HG03432 (cell line): ENCODE data around the gene TM9SF4.

Experiments used
- ATAC-seq: cut with Tn5 transposase; IDR thresholded peaks from one replicate; pipeline ENCODE4 v1.9.1; 2021; ENCODE audit warnings: mild to moderate bottlenecking, moderate library complexity; ENCODE audit not compliant: unreplicated experiment

Gene TM9SF4

GRCh38 chr20:32109392-32110172 lies at the start of gene TM9SF4:
Gene TM9SF4, plus strand, starts transcription at chr20:32109714. Its CDS starts 27 bp downstream, at chr20:32109741.
- ATAC-seq, result peak; percentile 82

DNA sequence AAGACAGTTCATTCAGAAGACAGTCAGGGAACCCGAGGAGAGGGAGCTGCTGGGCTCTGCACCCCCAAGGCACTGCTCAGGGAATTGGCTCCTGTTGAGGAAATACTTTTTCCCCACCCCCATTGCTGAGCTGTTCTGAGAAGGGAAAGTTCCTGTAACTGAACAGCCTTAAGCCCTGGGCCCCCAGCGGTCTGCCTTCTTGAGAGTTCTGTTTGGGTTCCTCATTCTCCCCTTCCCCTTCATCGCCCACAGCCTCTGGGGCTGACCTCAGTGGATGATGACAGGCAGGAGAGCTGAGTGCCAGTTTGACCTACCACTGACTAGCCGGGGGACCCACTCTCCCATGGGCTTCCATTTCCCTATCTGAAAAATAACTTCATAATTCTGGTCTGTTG lies 46.7 kb upstream of the TM9SF4 start:
- peak; percentile 56 for ATAC-seq

- ATAC-seq, result no peak
Measured at GRCh38 chr20:32063695-32064094, 45.8 kb upstream of the TM9SF4 start.

DNA sequence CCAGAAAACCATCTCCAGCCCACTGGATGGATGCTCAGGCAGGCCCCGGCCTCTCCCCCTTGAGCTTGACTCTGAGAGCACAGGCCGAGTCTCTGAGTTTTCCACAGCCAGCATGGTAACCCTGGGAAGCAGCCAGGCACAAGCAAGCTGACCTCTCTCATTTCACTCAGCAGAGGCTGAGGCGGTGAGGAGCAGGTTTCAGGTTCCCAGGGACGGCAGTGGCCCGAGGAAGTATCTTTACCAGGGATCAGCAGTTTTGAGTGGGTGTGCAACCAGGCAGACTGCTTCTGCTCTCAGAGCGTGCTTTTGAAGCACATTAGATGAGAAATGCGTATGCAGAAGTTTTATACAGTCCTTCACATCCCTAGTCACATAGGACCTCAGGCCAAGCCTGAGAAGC lies 44.8 kb upstream of the TM9SF4 start:
- ATAC-seq, result peak; percentile 64

GRCh38 chr20:32067234-32067821 lies 42.2 kb upstream of the TM9SF4 start:
- no peak for ATAC-seq

DNA sequence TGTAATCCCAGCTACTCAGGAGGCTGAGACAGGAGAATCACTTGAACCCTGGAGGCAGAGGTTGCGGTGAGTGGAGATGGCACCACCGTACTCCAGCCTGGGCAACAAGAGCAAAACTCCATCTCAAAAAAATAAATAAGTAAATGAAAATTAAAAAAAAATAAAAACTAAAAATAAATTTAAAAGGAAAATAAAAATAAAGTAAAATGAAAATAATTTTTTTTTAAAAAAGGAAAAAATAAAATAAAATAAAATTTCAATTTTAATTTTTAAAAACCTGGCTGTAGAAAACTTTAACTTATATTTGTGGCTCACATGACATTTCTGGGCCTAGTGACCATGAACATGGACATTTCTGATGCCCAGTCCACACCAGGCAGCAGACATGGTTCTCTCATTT lies 41.3 kb upstream of the TM9SF4 start:
- ATAC-seq, result no peak

DNA sequence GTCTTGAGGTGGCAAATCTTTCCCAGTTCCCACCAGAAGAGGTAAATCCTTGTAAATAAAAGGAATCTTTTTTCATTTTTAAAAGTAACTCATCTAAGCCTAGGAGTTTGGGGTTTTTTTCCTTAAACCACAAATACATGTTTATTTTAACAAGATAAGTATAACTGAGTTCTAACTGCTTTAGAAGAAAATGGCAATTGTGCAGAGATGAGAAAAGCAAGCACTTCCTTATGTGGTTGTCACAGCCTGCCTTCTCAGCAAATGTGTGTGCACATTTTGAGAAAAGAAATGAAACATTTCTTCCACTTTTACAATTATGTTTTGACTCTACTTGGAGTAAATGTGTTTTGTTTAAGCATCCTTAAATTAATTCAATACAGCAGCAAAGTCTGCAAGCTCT lies 39.8 kb upstream of the TM9SF4 start:
- ATAC-seq, result no peak

- no peak for ATAC-seq
Measured at GRCh38 chr20:32070282-32070681, 39.2 kb upstream of the TM9SF4 start.

GRCh38 chr20:32070690-32071213 lies 38.8 kb upstream of the TM9SF4 start:
- no peak for ATAC-seq

DNA sequence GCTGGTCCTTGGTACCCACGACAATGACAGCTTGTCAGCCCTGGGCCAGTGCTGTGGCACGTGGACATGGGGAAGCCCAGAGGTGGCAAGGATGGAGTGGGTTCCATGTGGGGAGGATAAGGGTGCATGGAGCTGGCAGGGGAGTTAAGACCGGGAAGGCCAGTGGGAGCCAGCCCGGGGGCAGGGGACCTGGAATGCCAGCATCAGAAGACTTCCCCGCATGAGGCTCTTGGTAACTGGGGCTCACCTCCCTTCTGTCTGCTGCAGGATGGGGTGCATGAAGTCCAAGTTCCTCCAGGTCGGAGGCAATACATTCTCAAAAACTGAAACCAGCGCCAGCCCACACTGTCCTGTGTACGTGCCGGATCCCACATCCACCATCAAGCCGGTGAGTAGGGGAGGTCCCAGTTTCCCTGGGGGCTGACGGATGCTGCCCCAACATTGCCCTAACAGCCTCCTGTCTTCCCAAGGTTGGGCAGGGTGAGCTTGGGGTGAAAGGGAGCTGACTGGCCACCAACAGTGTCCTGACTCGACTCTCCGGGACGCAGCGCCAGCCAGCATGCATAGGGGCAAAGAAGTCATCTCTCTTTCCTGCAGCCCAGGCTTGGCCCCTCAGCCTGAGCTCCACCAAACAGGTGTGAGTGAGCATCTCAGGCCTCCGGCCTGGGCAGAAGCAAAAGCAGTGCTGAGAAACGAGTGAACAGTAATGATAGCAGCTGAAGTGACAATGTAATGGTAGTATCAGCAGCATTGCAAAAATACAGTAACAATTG lies 37.9 kb upstream of the TM9SF4 start:
- no peak for ATAC-seq

- no peak for ATAC-seq
Measured at GRCh38 chr20:32072168-32072750, 37.3 kb upstream of the TM9SF4 start.

DNA sequence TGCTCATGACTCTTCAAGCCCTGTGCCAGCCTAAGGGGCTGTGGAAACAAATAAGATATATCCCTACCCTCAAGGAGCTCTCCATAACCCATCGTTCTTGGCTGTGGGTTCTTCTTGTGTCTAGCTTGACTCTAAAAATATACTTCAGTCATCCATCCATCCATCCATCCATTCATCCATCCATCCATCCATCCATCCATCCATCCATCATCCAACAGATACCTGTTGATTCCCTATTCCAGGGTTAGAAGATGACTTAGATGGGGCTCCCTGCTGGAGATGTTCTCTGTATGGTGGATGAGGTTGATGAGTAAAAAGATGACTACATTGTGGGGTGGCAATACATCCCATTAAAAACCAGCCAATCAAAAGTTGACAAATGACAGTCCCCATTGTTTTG lies 34.0 kb upstream of the TM9SF4 start:
- ATAC-seq, result no peak

DNA sequence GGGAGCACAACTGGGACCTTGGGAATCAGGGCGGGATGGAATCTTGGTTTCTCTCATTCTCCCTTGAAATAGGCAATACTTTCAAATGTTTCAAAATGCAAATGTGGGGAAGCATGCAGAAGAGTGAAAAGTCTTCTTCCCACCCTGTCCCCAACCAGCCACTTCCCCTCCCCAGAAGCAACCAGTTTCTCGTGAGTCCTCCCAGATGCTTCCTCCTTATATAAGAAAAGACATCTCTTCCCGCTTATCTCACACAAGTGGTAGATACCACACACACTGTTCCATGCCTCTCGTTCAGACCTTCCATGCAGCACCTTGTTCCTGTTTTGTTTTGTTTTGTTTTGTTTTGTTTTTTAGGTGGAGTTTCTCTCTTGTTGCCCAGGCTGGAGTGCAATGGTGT lies 32.3 kb upstream of the TM9SF4 start:
- ATAC-seq, result no peak

DNA sequence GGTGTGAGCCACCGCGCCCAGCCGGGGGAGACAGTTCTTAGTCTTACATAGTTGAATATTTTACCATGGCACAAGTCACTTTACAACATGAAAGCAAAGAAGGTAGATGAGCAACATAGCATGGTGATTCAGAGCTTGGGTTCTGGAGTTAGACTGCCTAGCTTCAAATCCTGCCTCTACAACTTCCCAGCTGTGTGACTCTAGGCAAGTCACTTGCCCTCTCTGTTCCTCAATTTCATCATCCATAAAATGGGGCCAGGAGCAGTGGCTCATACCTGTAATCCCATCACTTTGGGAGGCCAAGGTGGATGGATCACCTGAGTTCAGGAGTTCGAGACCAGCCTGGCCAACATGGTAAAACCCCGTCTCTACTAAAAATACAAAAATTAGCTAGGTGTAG lies 31.2 kb upstream of the TM9SF4 start:
- no peak for ATAC-seq

- ATAC-seq, result no peak
Measured at GRCh38 chr20:32078791-32079190, 30.7 kb upstream of the TM9SF4 start.

- ATAC-seq, result no peak
Measured at GRCh38 chr20:32079655-32080109, 29.8 kb upstream of the TM9SF4 start.

DNA sequence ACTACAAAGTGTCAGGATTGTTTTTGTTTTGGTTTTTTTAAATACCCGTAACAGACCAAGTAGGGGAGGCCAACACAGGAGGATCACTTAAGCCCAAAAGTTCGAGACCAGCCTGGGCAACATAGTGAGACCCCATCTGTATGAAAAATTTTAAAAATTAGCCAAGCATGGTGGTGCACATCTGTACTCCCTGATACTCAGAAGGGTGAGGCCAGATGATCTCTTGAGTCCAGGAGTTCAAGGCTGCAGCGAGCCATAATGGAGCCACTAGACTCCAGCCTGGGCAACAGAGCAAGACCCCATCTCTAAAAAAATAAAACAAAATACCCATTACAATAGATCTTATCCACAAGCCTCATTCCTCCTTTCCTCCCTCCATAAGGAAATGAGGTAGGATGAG lies 28.7 kb upstream of the TM9SF4 start:
- ATAC-seq, result no peak

- ATAC-seq, result no peak
Measured at GRCh38 chr20:32083469-32083868, 26.0 kb upstream of the TM9SF4 start.

DNA sequence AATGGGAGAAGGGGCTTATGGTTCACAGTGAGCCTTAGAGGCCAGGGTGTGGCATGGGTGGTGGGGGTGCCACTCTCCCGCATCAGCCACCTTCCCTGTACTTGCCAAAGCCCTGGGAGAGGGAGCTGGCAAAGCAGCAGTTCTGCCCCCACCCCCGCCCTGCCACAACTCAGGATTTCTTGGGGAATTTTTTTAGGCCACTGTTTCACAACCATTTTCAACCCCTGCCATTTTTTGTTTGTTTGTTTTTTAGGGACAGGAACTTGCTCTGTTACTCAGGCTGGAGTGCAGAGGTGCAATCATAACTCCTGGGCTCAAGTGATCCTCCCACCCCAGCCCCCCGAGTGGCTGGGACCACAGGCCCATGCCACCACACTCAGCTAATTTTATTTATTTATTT lies 22.4 kb upstream of the TM9SF4 start:
- no peak for ATAC-seq

DNA sequence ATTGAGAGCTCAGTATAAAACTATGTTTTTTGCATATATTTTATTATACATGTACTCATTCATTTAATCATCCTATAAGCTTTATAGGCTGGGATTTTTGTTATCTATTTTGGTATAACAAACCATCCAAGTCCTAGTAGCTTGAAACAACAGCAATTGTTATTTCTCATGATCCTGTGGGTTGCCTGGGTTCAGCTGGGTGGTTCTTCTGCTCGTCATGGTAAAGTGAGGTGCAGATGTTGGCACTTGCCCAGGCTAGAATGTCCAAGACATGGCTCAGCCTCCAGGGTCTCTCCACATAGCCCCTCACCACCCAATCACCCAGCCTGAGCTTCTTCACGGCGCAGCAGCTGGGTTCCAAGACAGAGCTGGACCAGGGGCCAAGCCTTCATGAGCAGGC lies 20.8 kb upstream of the TM9SF4 start:
- ATAC-seq, result no peak

GRCh38 chr20:32089637-32090362 lies 19.7 kb upstream of the TM9SF4 start:
- no peak for ATAC-seq
